GM21619 (cell line): ENCODE data around the gene CNNM3.
"Not testable (repeated sequence)": the region's sequence is repeated elsewhere in the genome, so short reads cannot be mapped to it uniquely, and the experiment has no call there.

ENCODE experiments used
- ATAC-seq: cut with Tn5 transposase; IDR thresholded peaks from one replicate; pipeline ENCODE4 v1.9.1; 2021; ENCODE audit not compliant: unreplicated experiment

CNNM3 gene

DNA sequence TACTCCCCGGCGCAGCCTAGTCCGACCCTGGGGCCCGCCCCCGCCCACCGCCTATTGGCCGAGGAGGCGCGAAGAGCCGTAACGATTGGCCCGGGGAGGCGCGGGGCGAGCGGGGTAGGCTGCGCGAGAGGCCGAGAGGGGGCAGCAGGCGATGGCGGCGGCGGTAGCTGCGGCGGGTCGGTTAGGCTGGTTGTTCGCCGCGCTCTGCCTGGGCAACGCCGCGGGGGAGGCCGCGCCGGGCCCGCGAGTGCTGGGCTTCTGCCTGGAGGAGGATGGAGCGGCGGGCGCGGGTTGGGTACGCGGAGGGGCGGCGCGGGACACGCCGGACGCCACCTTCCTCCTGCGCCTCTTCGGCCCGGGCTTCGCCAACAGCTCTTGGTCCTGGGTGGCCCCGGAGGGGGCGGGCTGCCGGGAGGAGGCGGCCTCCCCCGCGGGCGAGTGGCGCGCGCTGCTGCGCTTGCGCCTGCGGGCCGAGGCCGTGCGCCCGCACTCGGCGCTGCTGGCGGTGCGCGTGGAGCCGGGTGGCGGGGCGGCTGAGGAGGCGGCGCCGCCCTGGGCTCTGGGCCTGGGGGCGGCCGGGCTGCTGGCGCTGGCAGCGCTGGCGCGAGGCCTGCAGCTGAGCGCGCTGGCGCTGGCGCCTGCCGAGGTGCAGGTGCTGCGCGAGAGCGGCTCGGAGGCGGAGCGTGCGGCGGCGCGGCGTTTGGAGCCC is at the start of gene CNNM3:
TSS of gene CNNM3 (plus strand) at position 142 of the 709 bp plus-strand sequence. CDS start at position 152, 10 bp downstream.
- peak; percentile 90 for ATAC-seq

DNA sequence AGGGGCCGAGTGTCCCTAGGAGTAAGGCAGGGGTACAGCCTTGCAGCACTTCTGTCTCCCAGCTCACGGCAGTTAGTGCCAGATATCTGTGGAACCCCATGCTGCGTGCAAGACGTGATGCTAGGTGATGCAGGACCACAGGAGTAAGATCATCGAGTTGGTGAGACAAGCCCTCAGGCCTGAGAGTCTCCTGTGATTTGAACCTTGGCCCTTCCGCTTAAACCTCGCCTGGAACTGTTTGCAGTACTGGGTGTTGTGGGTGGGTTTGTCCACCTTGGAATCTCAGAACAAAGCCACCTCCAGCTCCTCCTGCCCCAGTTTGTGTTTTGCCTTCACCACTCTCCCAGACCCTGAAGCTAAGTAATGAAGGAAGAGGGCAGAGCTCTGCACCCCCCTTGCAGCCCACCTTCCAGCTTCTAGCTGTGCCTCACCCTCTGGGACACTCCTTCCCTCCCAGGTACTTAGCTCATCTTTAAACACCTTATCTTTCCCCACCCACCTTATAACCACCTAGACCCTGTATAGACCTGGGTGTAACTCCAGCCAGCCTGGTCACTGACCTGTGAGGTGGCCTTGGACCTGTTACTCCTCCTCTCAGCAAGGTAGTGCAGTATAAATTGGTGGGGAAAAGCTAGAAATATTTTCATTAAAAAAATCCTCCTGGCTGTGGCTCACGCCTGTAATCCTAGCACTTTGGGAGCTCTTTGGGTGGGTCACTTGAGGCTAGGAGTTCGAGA is 48.8 kb upstream of the CNNM3 start:
- no peak for ATAC-seq

DNA sequence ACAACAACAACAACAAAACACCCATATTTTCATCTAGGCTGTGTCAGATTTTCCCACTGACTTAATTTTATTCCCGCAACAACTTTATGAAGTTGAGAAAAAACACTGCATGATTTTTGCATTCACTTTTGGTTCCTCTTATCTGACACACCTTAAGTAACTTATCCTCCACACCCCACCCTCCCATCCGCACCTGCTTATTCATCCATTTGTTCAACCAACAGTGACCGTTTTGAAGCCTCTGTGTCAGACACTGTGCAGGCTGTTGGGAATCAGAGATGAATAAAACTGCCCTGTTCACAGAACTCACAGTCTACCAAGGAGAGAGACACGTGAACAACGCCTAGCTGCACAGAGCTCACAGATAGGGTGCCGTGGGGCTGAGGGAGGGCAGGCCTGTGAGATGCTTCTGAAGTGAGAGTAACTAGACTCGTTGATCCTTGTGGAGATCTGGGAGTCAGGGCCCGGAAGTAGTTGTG is 47.9 kb upstream of the CNNM3 start:
- ATAC-seq = no peak

DNA sequence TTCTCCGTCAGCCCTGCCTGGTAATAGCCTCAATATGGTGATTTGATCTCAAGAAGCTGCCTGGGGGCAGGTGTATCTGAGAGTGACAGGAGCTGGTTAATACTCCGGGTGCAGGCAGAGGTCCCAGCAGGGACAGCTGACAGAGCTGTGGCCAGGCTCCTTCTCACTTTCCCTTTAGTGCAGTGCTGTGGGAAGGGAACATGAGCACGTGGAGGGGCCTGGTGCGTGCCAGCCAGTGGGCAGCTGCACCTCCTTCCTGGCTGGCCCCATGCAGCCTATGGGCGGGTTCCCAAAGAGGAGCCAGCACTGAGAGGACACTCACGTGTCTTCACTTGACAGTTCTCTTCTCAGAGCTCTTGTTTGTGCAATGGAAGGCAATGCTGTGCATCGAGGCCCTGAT is 46.3 kb upstream of the CNNM3 start:
- no peak for ATAC-seq

DNA sequence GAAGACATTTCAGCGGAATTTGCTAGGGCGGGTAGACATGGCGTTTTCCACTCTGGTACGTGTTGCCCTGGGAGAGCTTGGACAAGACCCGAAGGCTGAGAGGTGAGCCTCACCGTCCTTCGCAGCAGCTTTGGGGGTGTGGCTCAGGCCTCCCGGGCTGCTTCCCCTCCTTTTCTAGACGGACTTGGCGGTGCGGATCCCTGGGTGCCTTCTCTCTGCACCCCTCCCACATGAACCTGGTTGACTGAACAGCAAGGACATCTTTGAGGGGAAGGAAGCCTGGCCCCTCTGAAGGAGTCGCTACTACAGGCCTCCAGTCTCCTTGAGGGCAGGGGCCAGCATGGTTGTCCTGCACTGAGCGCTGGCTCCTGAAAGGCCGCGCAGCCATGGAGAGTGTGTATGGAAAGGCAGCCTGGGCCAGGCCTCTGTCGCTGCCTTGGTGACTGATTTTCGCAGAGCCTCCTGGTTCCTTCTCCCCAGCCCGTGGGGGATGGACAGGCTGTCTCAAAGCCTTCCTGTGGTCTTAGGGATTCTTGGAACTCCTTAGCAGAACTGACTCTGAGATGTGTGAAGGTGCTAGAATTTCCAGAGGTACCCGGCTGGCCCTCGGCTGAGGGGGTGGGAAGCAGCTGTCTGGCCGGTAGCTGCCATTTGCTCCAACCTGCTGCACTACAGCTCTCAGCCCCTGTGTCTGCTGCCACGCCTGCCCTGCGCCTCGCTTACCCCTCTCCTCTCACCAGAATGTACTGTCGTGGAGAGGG is 45.4 kb upstream of the CNNM3 start:
- ATAC-seq = no peak

DNA sequence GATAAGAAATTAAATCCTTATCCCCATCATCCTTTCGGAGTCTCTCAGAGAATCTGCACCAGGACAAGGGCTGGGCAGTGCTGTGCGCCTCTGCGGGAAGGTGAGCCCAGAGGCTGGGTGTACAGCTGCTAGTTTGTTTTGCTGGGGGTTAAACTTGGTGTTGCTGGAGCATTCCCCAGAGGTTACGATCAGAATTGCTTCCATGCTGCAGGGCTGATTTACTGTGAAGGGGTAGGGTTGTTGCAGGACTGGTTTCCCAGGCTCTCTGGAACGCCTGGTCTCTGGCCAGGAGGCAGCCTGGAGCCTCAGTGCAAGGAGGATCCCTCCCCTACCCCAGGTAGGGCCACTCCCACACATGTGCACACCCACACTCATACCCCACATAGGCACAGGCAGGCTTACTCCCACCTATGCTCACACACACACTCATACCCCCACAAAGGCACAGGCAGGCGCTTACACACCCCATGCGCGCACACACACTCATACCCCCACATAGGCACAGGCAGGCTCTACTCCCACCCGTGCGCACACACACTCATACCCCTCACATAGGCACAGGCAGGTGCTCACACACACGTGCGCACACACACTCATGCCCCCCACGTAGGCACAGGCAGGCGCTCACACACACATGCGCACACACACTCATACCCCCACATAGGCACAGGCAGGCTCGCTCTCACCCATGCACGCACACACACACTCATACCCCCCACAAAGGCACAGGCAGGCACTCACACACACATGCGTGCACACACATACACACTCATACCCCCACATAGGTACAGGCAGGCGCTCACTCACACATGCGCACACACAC is 44.1 kb upstream of the CNNM3 start:
- ATAC-seq = no peak

DNA sequence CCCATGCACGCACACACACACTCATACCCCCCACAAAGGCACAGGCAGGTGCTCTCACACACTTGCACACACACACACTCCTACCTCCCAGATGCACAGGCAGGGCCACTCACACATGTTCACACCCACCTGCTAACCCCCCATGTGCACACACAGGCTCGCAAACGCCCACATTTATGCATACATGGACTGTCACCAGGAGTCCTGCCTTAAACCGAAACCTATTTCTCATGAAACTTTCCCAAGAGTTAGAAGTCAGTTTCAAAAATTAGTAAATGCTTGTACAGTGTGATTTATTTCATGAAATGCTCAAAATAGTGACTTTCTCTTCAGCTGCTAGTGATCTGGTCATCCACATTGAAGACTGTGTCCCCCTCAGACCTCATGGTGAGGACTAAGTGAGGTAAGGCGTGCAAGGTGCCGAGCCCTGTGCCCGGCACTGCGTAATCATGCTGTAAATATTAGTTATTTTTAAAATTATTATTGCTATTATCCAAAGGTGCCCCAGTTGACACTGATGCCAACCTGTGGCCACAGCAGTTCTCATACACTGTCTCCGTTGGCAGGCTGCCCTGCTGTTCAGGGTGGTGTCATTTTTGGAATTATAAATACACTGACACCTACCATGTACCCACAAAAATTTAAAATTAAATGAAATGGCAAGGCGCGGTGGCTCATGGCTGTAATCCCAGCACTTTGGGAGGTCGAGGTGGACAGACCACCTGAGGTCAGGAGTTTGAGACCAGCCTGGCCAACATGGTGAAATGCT is 43.0 kb upstream of the CNNM3 start:
- ATAC-seq = no peak

DNA sequence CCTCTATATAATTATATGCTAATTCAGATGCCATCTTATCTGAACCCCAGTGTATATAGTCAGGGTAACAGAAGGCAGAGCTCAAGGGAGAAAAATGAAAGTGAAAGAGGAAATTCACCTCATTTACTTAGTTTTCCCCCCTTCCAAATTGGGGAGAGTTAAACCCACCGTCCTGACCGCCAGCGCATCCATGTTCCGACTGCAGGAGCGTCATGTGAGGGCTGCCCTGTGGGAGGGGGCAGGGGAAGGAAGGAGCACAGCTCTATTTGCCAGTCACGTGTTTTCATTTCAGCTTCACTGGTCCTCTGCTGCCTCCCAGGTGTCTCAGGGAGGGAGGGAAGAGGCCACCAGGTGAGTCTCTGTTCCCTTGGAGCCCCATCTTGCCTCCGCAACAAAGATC is 42.1 kb upstream of the CNNM3 start:
- ATAC-seq = no peak

DNA sequence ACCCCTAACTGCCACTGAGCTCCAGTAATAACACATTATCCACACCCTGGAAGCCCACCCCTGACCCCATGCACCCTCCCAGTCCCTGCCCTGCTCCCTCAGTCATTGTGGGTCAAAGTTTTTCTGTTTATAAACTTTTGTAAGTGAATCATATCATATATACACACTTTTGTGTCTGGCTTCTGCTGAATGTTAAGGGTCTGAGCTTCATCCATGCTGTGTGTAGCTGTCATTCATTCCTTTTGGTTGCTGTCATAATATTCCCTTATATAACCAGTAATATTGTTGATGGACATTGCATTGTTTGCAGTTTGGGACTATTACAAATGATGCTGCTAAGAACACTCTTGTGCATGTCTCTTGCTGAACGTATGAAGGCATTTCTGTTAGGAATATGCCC is 40.9 kb upstream of the CNNM3 start:
- ATAC-seq = no peak

DNA sequence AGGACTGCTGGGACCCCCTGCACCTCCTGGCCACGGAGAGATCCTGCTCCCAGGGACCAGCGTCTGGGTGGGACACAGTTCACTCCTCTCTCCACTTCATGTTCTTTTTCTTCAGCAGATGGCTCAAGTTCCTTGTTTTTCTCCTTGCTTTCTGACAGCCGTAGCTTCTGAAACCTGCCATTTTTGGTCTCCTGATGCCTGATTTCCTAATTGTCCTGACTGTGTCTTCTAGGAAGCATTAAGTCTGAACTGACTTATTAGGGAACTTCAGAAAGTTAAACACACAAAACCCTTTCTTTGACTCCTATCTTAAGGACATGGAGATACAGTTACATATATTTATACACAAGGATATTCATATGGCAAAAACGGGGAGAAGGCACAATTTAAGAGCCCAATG is 32.7 kb upstream of the CNNM3 start:
- no peak for ATAC-seq

DNA sequence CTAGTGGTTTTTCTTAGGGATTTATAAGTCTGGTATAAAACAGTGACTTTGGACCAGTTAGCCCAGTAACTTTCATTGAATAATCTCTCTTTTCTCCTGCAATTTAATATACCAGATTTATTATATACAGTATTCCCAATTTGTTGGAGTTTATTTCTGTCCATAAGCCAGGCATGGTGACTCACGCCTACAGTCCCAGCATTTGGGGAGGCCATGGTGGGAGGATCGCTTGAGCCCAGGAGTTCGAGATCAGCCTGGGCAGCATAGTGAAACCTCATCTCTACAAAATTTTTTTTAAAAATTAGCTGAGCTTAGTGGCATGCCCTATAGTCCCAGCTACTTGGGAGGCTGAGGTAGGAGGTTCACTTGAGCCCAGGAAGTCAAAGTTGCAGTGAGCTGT is 28.7 kb upstream of the CNNM3 start:
- no peak for ATAC-seq

DNA sequence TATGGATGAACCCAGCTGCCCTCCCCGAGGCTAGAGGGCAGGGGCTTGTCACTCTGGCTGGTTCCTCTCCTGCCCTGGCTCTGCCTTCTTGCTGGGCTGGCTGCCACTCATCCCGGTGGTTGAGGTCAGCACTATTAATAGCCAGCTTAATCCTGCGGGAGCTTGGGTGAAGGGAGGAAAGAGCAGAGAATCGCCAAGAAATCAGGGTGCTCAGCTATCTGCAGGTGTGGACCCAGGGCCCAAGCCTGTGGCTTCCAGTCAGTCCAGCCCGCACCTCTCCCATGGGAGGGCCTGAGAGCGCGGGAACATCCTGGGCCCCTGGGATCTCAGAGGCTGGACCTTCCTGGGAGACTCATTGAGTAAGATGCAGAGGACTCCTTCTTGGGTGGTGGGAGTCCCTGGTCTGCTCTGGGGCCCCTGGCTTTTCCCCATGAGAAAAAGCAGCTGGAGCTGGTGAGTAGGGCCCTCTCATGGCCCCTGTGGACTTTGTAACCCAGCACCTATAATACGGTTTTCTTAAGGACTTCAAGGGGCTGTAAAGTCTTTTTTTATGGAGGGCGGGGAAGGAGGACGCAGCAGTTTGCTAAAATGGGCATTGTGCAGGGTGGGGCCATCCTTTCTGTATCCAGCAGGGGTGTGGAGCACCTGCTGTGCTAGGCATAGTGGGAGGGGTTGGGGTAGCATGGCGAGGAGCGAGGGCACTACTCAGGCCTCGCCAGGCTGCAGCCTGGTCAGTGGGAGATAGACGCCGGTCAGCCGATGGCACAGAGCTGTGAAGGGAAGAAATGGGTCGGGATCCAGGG is 27.4 kb upstream of the CNNM3 start:
- ATAC-seq = no peak

DNA sequence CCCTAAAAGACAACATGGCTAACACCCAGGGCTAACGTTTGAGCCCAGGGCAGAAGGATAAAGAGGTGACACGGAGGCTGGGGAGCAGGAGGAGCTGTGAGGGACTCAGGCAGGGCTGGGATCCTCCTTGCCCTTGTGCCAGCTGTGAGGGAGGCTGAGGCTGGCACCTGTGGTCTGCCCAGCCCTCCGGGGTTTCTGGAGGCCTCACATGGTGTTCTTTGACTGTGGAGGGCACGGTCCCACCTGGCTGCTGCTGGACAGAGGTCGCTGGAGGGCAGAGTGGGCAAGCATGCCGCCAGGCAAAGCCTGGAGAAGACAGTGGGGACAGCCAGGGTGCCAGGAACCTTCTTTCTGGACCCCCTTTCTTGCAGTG is 26.8 kb upstream of the CNNM3 start:
- no peak for ATAC-seq

DNA sequence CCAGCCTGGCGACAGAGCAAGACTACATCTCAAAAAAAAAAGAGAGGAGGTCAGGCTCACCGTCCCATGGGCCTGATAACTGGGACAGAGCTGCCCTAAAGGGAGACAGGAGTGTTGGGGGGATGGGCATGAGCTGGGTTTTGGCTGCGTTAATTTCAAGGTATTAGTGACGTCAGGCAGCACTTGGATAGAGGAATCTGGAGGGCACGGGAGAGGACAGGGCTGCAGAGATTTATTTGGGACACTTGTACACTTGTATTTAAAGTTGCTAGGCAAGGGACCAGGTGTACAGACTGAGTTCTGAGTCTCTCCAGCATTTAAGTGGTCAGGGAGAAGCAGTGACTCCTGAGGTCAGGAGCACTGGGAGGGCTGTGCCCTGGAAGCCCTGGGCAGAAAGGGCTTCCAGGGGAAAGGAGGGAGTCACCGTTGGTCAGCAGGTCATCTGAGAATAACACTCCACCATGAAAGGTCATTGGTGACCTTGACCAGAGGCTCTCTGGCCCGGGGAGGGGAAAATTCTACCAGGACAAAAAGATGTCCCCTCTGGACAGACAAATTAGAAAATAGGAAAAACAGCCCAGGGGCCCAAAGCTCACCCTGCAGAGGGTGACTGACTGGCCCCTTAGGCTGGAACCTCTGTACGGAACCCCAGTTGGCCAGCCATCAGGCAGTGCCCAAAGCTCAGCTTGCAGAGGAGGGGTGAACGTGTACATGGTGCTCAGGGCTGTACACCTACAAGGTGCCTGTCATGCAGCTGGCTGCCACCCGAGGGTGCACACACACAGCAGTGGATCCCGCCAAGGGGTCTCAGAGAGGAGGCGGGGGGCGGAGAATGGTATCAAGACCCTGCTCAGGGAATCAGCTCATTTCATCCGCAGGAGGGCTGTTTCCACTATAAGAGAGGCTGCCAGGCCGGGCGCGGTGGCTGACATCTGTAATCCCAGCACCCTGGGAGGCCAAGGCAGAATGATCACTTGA is 23.0 kb upstream of the CNNM3 start:
- ATAC-seq = no peak

DNA sequence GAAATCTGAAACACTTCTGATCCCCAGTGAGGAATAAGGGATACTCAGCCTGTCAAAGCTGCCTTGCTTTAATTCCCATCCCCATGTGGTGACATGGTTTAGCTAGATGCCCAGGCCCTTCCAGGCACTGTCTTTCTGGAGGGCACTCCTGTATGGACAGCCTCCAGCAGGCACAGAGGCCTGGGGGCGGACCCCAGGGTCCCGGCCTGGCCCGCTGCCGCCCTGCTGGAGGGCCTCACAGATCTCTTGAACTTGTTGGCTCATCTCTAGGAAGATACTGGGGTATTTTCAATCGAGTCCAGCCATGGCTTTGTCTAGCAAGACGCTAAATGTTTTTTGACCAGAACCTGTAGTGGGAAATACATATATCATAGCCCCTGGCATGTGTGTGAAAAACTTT is 21.0 kb upstream of the CNNM3 start:
- ATAC-seq = no peak

DNA sequence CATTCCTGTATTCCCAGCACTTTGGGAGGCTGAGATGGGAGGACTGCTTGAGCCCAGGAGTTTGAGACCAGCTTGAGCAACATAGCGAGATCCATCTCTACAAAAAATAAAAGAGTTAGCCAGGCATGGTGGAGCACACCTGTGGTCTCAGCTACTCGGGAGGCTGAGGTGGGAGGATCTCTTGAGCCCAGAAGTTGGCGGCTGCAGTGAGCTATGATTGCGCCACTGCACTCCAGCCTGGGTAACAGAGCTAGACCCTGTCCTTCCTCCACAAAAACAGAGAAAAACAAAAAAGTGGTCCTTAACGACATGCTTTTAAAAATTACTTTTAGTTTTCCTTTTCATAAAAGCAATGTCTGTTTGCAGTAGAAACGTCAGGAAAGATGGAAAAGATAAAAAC is 19.6 kb upstream of the CNNM3 start:
- not testable (repeated sequence) for ATAC-seq

DNA sequence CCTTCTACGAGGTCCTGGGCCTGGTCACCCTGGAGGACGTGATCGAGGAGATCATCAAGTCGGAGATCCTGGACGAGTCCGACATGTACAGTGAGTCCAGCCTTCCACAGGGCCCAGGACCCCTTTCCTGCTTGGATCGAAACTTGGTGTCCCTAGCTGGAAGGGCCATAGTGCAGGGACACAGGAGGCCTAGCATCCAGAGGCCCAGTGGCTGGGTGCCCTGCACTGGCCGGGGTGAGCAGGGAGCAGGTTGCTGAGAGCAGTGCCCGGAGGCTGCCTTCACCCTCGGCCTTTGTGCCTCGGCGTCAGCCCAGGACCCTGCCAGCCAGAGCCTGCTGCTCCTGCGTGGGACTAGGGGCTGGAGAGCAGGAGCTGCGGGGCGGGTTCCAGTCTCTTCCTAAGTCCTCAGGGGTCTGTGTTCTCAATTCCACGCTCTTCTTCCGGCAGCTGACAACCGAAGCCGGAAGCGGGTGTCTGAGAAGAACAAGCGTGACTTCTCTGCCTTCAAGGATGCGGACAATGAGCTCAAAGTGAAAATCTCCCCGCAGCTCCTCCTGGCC is 18.9 kb upstream of the CNNM3 start:
- no peak for ATAC-seq
